ENCODE results near the gene SH3BGRL2.
"Not testable (repeated sequence)": the region's sequence is repeated elsewhere in the genome, so short reads cannot be mapped to it uniquely, and the experiment has no call there.

DNA sequence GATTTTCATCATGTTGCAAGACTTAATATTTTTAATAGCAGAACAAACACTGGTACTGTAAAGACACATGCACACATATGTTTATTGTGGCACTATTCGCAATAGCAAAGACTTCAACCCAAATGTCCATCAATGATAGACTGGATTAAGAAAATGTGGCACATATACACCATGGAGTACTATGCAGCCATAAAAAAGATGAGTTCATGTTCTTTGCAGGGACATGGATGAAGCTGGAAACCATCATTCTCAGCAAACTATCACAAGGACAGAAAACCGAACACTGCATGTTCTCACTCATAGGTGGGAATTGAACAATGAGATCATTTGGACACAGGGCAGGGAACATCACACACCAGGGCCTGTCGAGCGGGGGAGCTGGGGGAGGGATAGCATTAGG, 51.6 kb downstream of the SH3BGRL2 start:
- TF ChIP-seq, protein P1, sequence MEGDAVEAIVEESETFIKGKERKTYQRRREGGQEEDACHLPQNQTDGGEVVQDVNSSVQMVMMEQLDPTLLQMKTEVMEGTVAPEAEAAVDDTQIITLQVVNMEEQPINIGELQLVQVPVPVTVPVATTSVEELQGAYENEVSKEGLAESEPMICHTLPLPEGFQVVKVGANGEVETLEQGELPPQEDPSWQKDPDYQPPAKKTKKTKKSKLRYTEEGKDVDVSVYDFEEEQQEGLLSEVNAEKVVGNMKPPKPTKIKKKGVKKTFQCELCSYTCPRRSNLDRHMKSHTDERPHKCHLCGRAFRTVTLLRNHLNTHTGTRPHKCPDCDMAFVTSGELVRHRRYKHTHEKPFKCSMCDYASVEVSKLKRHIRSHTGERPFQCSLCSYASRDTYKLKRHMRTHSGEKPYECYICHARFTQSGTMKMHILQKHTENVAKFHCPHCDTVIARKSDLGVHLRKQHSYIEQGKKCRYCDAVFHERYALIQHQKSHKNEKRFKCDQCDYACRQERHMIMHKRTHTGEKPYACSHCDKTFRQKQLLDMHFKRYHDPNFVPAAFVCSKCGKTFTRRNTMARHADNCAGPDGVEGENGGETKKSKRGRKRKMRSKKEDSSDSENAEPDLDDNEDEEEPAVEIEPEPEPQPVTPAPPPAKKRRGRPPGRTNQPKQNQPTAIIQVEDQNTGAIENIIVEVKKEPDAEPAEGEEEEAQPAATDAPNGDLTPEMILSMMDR (optimal IDR thresholded peaks at IDR 0.05 in 1 of 3, IDR thresholded peaks at IDR 0.05 in 1 of 3, conservative IDR thresholded peaks at IDR 0.05 in 1 of 3; ENCODE audit: extremely low read depth in 1 of 3, insufficient read depth in 2 of 3, low read length in 3 of 3) = not testable (repeated sequence)
- TF ChIP-seq EZH2 (IDR thresholded peaks at IDR 0.05; ENCODE audit: low read length) = not testable (repeated sequence)
